ENCODE measurements around the gene AGPAT2.

AGPAT2 gene

DNA sequence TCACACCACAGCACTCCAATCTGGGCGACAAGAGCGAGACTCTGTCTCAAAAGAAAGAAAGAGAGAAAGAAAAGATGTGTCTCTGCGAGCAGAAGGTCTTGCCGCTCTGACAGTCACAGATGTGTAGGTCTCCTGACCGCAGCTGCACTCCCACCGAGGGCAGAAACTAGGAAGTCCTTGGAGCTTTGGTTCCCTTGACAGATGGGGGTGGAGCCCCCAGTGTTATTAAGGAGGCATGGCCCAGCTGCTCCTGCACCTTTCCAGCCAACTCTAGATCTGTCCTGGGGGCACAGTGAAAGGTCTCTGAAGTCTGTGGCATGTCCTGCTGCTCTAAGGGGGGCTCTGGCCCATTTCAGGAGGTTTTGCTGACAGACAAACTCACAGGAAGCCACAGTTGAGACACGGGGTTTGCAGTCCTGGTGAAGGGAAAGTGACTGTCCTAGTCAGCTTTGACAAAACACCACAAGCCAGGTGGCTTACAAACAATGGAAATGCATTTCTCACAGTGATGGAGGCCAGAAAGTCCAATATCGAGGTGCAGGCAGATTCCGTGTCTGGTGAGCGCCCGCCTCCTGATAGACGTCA, 16.1 kb upstream of the AGPAT2 start:
- no peak overlapping the region for H3K14ac ChIP-seq (ENCODE audit: low read length)
- no peak overlapping the region for H2BK12ac ChIP-seq (ENCODE audit: low read length)
- H3K79me2 ChIP-seq (ENCODE audit: control insufficient read depth, insufficient read depth, low read length, poor library complexity) = no peaks in the 10 kb centered on the region
- no peak overlapping the region for H3K18ac ChIP-seq (ENCODE audit: low read length)
- H2BK5ac ChIP-seq (ENCODE audit: low read depth, low read length, poor library complexity) = no peak overlapping the region
- H3K4me2 ChIP-seq (ENCODE audit: low read length) = no peak overlapping the region
- H2AFZ ChIP-seq (ENCODE audit: insufficient read depth, low read length, poor library complexity) = no peak overlapping the region
- no peaks in the 10 kb centered on the region for H3K79me1 ChIP-seq (ENCODE audit: low read length)
- H3K36me3 ChIP-seq (ENCODE audit: control insufficient read depth in 1 of 2, insufficient read depth in 2 of 2, low read length in 2 of 2) = no peaks in the 10 kb centered on the region
- no peak overlapping the region for H2BK120ac ChIP-seq (ENCODE audit: insufficient read depth, low read length, poor library complexity)
- no peak overlapping the region for H3K4me3 ChIP-seq (ENCODE audit: low read depth, low read length)
- no peak overlapping the region for H4K12ac ChIP-seq (ENCODE audit: low read depth, low read length)
- H3K9me3 ChIP-seq (ENCODE audit: insufficient read depth, low read depth, low read length) = no peaks in the 10 kb centered on the region
- no peaks in the 10 kb centered on the region for H3K27me3 ChIP-seq (ENCODE audit: insufficient read depth, low read length)
- H3K27ac ChIP-seq (ENCODE audit: low read depth, low read length) = no peak overlapping the region
- H3K4ac ChIP-seq (ENCODE audit: low read depth, low read length) = no peak overlapping the region
- H3K23ac ChIP-seq (ENCODE audit: low read length) = no peak overlapping the region
- DNase-seq = no peak
- H3K9ac ChIP-seq (ENCODE audit: low read length) = no peak overlapping the region
- no peak overlapping the region for H2AK5ac ChIP-seq (ENCODE audit: low read length)
- H4K8ac ChIP-seq (ENCODE audit: low read depth, low read length) = no peak overlapping the region
- H4K91ac ChIP-seq (ENCODE audit: low read depth, low read length) = no peak overlapping the region
- H3K4me1 ChIP-seq (ENCODE audit: control insufficient read depth in 1 of 2, insufficient read depth in 2 of 2, low read length in 2 of 2) = peaks cover 0 to 5% of the 10 kb centered on the region in 2 experiments
- no CpG with 5 or more reads among the region's 12 CpGs for WGBS (ENCODE audit: extremely low coverage, insufficient coverage, insufficient read length)

DNA sequence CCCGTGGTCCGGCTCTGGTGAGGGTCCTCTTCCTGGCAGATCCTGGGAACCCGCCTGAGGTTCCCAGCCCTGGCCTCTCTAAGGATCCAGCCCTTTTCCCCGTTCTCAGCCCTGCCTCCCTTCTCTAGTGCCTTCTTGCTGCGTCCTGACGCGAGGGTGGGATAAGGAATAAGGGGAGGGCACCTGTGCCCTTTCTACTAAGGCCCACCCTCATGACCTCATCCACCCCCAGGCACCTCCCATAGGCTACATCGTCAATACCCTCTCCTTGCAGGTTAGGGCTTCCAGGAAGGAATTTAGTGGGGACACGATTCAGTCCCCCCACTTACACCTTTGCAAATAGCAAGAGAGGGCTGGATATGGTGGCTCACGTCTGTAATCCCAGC, 14.4 kb upstream of the AGPAT2 start:
- WGBS (ENCODE audit: extremely low coverage, insufficient coverage, insufficient read length) = no CpG with 5 or more reads among the region's 10 CpGs

DNA sequence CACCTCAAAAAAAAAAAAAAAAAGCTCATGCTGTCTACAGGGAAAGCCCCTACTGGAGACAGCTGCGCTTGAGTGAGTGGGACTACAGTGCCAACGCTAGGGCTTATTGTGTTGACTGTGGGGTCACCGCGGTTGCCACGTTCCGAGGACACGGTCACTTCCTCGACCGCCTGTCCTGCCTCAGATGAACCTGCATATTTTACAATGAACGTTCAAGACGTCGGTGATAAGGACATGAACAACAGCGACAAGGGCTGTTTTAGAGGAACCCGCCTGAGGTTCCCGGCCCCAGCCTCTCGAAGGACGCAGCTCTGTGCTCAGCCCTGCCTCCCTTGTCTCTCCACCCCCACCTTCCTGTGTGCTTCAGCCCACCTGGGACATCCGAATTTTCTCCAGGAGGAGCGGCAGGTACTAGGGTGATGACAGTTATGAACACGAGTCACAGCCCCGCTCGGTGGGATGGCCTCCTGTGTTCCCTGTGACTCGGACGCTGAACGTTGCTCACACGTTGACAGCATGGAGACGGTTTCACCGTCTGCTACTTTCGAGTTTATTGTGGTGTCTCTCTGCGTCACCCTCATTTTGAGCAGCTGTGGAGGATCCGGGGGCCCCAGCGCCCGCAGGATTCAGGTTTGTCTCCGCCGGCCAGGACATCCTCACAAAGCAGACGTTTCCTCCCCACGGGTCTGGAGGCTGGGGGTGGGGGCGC, 13.9 kb upstream of the AGPAT2 start:
- no peak overlapping the region for H3K14ac ChIP-seq (ENCODE audit: low read length)
- no peak for DNase-seq
- H3K27ac ChIP-seq (ENCODE audit: low read depth, low read length) = no peak overlapping the region
- H2BK120ac ChIP-seq (ENCODE audit: insufficient read depth, low read length, poor library complexity) = no peak overlapping the region
- no peak overlapping the region for H3K18ac ChIP-seq (ENCODE audit: low read length)
- H3K36me3 ChIP-seq (ENCODE audit: control insufficient read depth in 1 of 2, insufficient read depth in 2 of 2, low read length in 2 of 2) = no peaks in the 10 kb centered on the region
- H4K12ac ChIP-seq (ENCODE audit: low read depth, low read length) = no peak overlapping the region
- H2BK5ac ChIP-seq (ENCODE audit: low read depth, low read length, poor library complexity) = no peak overlapping the region
- H3K4ac ChIP-seq (ENCODE audit: low read depth, low read length) = no peak overlapping the region
- no peak overlapping the region for H3K23ac ChIP-seq (ENCODE audit: low read length)
- H4K91ac ChIP-seq (ENCODE audit: low read depth, low read length) = no peak overlapping the region
- H2AFZ ChIP-seq (ENCODE audit: insufficient read depth, low read length, poor library complexity) = no peak overlapping the region
- peaks cover 0 to 8% of the 10 kb centered on the region in 2 experiments for H3K4me1 ChIP-seq (ENCODE audit: control insufficient read depth in 1 of 2, insufficient read depth in 2 of 2, low read length in 2 of 2)
- no peaks in the 10 kb centered on the region for H3K79me2 ChIP-seq (ENCODE audit: control insufficient read depth, insufficient read depth, low read length, poor library complexity)
- no peak overlapping the region for H2AK5ac ChIP-seq (ENCODE audit: low read length)
- H3K9me3 ChIP-seq (ENCODE audit: insufficient read depth, low read depth, low read length) = peaks cover 3% of the 10 kb centered on the region
- H3K9ac ChIP-seq (ENCODE audit: low read length) = no peak overlapping the region
- no peak overlapping the region for H2BK12ac ChIP-seq (ENCODE audit: low read length)
- H3K79me1 ChIP-seq (ENCODE audit: low read length) = no peaks in the 10 kb centered on the region
- no CpG with 5 or more reads among the region's 38 CpGs for WGBS (ENCODE audit: extremely low coverage, insufficient coverage, insufficient read length)
- no peak overlapping the region for H3K4me3 ChIP-seq (ENCODE audit: low read depth, low read length)
- no peaks in the 10 kb centered on the region for H3K27me3 ChIP-seq (ENCODE audit: insufficient read depth, low read length)
- H3K4me2 ChIP-seq (ENCODE audit: low read length) = no peak overlapping the region
- H4K8ac ChIP-seq (ENCODE audit: low read depth, low read length) = no peak overlapping the region

More for the DNA sequence above, 14.4 kb upstream of the AGPAT2 start:
- Histone ChIP-seq H3K9ac (ENCODE audit: low read length) (no peak overlapping the region), H2AK5ac (ENCODE audit: low read length) (no peak overlapping the region), H4K12ac (ENCODE audit: low read depth, low read length) (no peak overlapping the region), H3K4me1 (ENCODE audit: control insufficient read depth in 1 of 2, insufficient read depth in 2 of 2, low read length in 2 of 2) (peaks cover 0 to 8% of the 10 kb centered on the region in 2 experiments), H3K27me3 (ENCODE audit: insufficient read depth, low read length) (no peaks in the 10 kb centered on the region), H3K36me3 (ENCODE audit: control insufficient read depth in 1 of 2, insufficient read depth in 2 of 2, low read length in 2 of 2) (no peaks in the 10 kb centered on the region), H3K18ac (ENCODE audit: low read length) (no peak overlapping the region), H2BK120ac (ENCODE audit: insufficient read depth, low read length, poor library complexity) (no peak overlapping the region), H3K4ac (ENCODE audit: low read depth, low read length) (no peak overlapping the region), H3K9me3 (ENCODE audit: insufficient read depth, low read depth, low read length) (peaks cover 3% of the 10 kb centered on the region), H3K4me2 (ENCODE audit: low read length) (no peak overlapping the region), H3K14ac (ENCODE audit: low read length) (no peak overlapping the region), H3K4me3 (ENCODE audit: low read depth, low read length) (no peak overlapping the region), H4K91ac (ENCODE audit: low read depth, low read length) (no peak overlapping the region), H4K8ac (ENCODE audit: low read depth, low read length) (no peak overlapping the region), H2AFZ (ENCODE audit: insufficient read depth, low read length, poor library complexity) (no peak overlapping the region), H2BK12ac (ENCODE audit: low read length) (no peak overlapping the region), H3K27ac (ENCODE audit: low read depth, low read length) (no peak overlapping the region), H3K79me2 (ENCODE audit: control insufficient read depth, insufficient read depth, low read length, poor library complexity) (no peaks in the 10 kb centered on the region), H3K79me1 (ENCODE audit: low read length) (no peaks in the 10 kb centered on the region), H2BK5ac (ENCODE audit: low read depth, low read length, poor library complexity) (no peak overlapping the region), H3K23ac (ENCODE audit: low read length) (no peak overlapping the region)
- no peak for DNase-seq

DNA sequence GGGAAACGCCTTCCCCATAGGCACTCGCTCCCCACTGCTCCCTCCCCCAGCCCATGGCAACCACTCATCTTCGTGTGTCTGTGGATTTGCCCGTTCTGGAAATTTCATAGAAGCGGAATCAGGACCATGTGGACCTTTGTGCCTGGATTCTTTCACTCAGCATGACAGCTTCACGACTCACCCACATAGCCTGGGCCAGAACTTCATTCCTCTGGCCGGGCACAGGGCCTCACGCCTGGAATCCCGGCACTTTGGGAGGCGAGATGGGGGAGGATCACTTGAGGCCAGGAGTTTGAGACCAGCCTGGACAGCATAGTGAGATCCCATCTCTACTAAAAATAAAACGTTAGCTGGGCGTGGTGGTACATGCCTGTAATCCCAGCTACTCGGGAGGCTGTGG, 13.0 kb upstream of the AGPAT2 start:
- Histone ChIP-seq H3K14ac (ENCODE audit: low read length) (no peak overlapping the region), H3K27ac (ENCODE audit: low read depth, low read length) (no peak overlapping the region), H2AFZ (ENCODE audit: insufficient read depth, low read length, poor library complexity) (no peak overlapping the region), H4K91ac (ENCODE audit: low read depth, low read length) (no peak overlapping the region), H3K9me3 (ENCODE audit: insufficient read depth, low read depth, low read length) (peaks cover 3% of the 10 kb centered on the region), H3K23ac (ENCODE audit: low read length) (no peak overlapping the region), H3K27me3 (ENCODE audit: insufficient read depth, low read length) (no peaks in the 10 kb centered on the region), H3K4me1 (ENCODE audit: control insufficient read depth in 1 of 2, insufficient read depth in 2 of 2, low read length in 2 of 2) (peaks cover 0 to 8% of the 10 kb centered on the region in 2 experiments), H2BK5ac (ENCODE audit: low read depth, low read length, poor library complexity) (no peak overlapping the region), H2AK5ac (ENCODE audit: low read length) (no peak overlapping the region), H3K79me2 (ENCODE audit: control insufficient read depth, insufficient read depth, low read length, poor library complexity) (no peaks in the 10 kb centered on the region), H4K8ac (ENCODE audit: low read depth, low read length) (no peak overlapping the region), H3K18ac (ENCODE audit: low read length) (no peak overlapping the region), H3K4ac (ENCODE audit: low read depth, low read length) (no peak overlapping the region), H3K9ac (ENCODE audit: low read length) (no peak overlapping the region), H2BK120ac (ENCODE audit: insufficient read depth, low read length, poor library complexity) (no peak overlapping the region), H4K12ac (ENCODE audit: low read depth, low read length) (no peak overlapping the region), H3K79me1 (ENCODE audit: low read length) (no peaks in the 10 kb centered on the region), H3K4me2 (ENCODE audit: low read length) (no peak overlapping the region), H3K4me3 (ENCODE audit: low read depth, low read length) (no peak overlapping the region), H2BK12ac (ENCODE audit: low read length) (no peak overlapping the region), H3K36me3 (ENCODE audit: control insufficient read depth in 1 of 2, insufficient read depth in 2 of 2, low read length in 2 of 2) (no peaks in the 10 kb centered on the region)
- peak; percentile 24 to 29 for DNase-seq
- no CpG with 5 or more reads among the region's 13 CpGs for WGBS (ENCODE audit: extremely low coverage, insufficient coverage, insufficient read length)
